Measurements from ENCODE around the gene MRGPRD.
A peak's percentile ranks its signal among the peaks of the same experiment; 100 is the strongest.

MRGPRD gene, protein sequence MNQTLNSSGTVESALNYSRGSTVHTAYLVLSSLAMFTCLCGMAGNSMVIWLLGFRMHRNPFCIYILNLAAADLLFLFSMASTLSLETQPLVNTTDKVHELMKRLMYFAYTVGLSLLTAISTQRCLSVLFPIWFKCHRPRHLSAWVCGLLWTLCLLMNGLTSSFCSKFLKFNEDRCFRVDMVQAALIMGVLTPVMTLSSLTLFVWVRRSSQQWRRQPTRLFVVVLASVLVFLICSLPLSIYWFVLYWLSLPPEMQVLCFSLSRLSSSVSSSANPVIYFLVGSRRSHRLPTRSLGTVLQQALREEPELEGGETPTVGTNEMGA

GRCh38 chr11:68980776-68981065, at the start of gene MRGPRD:
Gene MRGPRD (minus strand): TSS chr11:68980986. CDS start chr11:68980986, 0 bp downstream.
- no peak for DNase-seq

- no peak for DNase-seq
These were observed 49.5 kb upstream of the MRGPRD start for GRCh38 chr11:69030301-69030700.

DNA sequence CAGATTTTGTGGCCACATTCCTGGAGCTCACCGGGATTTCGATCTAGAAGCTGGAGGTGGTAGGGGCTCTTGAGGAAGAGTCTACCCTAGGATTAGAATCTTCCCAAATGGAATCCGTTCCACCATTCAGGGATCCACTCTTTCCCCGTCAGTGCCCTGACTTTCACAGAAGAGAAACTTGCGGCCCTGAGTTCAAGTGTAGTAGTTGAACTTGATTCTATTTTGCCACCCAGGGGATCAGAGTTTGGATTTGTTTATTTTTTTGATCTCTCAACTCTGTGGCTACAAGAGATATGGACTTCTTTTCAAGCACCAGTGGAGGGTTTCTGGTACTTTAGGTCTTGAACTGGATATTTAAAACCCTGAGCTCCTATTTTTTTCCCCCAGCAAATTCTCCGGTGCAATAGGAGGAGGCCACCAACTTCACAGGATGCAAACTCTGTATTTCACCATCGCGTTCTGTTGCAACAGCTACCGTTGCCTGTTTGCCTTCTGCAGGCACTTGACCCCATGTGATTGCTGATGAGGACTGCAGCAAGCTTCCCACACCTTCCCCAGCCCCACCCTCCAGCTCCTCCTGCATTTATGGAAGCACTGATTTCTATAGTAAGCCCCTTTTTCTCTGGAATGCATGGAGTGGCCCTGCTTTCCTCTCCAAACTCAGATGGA, 47.1 kb upstream of the MRGPRD start:
- DNase-seq = no peak

- DNase-seq = no peak
These were observed 43.7 kb upstream of the MRGPRD start for GRCh38 chr11:69024509-69024908.

DNA sequence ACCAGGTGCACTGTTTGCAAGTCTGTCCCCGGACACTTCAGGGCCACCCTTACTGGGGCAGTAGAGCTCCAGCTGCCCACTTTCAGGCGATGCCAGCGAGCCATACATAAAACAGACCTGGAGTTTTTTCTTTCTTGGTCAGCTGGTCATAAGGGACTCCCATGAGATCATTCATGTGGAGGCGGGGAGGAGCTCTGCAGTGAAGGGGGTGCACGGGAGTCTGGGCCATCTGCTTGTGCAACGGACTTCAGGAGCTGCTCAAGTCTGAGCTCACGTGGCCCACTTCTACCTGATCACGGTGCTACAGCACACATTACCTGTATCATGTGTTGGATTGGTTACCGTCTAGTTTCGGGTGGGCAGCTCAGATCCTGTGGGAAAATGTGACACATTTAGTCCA, 41.5 kb upstream of the MRGPRD start:
- DNase-seq = no peak

DNA sequence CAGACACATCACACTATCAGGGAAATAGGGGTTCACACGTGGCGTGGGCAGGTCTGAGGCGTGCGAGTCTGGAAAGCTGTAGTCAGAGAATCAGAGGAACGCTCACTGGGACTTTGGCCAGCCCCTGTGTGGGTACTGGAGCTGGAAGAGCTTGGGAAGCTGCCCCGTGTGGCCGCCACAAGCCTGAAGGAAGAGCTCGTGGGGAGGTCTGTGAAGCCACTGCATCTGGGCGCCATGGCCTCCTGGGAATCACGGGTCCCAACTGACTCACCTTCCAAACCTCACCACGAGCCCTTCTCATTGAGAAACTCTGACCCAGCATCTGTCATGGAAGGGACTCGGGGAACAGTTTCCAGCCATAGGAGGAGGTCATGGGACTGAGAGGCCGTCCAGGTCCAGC, 38.1 kb upstream of the MRGPRD start:
- no peak for DNase-seq

- DNase-seq = no peak
These were observed 37.2 kb upstream of the MRGPRD start for GRCh38 chr11:69017951-69018350.

DNA sequence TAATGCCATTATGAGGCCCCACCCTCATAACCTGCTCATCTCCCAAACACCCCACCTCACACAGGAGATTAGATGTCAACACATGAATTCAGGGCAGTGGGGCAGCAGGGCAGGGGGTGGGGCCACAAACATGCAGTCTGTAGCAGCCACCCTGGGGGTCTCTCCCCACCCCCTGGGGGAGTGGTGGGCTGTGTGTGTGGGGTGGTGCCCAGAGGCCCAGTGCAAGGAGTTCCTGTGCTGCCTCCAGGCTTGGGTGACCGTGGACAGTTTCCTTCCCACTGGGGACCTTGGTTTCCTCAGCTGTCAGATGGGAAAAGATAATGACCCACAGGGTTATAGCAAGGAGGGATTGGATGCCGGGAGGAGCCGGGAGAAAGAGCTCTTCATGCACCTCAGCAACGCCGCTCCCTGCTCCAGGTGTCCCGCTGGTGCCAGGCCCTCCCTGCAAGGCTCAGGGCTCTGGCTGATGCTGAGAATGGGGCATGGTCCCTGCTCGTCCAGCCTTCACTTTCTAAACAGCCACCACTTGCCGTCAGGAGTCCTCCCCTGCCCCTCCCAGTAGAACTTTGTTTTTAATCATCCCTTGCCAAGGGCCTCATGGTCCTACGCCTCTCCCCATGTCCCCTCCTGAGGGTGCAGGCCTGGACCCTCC, 34.2 kb upstream of the MRGPRD start:
- no peak for DNase-seq

DNA sequence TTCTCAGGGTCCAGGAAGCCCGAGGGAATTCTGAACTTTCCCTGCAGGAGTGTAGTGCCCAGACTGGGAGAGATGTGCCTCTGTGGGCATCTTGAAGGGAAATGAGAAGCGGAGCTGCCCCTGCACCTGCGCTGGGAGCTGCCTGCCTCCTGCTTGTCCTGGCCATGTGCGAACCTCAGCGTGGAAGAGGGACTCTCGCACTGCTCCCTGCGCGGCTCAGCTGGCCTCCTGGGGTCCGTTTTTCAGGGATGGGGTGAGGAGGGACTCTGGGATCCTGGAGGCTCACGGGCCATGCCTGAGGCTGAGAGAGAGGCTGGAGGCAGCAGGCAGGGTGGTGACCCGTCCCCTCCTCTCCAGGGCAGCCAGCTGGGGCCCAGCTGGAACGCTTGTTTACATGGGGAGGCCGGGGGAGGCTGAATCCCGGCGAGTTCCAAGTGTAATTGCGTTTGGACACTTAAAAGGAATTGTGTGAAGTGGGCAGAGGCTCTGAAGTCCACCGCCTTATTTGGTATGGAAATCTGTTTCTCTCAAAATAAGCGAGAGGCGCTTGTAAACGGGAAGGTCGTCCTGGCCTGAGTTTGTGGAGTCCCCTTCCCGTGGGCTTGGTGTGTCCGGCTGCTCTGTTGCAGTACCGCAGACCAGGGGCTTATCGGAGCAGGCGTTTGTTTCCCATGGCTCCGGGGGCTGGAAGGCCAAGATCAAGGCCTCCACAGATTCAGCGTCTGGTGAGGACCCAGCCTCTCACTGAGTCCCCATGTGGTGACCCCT, 33.5 kb upstream of the MRGPRD start:
- DNase-seq = no peak

DNA sequence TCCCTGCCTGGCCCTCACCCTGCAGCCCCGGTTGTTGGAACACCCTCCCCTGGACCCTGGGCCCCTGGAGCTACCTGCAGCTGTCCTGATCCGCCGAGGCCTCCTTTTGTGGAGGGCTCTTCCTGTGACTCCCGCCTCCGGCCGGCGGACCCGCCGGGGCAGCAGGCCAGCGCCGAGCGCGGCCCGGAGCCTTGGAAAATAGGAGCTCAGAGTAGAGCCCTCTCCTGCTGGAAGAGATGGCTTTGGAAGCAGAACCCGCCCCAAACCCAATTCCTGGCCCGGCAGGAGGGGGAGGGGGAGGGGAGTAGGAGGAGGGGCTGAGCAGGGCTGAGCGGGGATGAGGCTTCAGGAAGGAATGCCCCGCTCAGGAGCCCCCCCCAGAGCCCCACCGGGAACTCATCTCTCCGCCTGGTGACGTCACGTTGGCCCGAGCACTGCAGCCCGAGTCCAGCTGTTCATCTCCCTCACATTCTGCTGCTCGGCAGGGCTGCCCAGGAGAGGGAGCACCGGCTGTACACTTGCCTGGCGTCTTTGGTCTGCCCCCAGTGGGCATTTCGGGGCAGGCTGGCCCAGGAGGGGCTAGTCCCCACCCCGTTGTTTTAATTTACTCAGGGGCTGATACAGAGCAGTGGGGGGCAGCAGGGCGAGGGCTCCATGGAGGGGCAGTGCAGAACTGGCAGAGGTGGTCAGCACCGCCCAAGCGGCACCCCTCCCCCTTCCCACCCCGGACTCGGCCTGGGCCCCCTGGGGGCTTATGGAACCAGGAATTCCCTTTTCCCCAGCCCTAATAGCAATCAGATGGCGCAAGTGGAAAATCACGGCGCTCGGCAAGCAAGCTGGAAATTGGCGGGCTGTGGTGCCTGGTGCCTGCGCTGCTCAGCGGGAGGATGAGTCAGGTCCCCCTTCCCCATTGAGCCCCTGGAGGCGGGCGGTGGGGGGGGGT, 32.5 kb upstream of the MRGPRD start, which contains the start of gene MRGPRF:
Gene MRGPRF (minus strand): TSS at position 238 of the 943 bp plus-strand sequence. CDS start 3,345 bp downstream, outside the sequence.
- no peak for DNase-seq

GRCh38 chr11:69012092-69013008, 31.6 kb upstream of the MRGPRD start:
- DNase-seq = no peak

- no peak for DNase-seq
These were observed 30.9 kb upstream of the MRGPRD start for GRCh38 chr11:69011624-69012091.

DNA sequence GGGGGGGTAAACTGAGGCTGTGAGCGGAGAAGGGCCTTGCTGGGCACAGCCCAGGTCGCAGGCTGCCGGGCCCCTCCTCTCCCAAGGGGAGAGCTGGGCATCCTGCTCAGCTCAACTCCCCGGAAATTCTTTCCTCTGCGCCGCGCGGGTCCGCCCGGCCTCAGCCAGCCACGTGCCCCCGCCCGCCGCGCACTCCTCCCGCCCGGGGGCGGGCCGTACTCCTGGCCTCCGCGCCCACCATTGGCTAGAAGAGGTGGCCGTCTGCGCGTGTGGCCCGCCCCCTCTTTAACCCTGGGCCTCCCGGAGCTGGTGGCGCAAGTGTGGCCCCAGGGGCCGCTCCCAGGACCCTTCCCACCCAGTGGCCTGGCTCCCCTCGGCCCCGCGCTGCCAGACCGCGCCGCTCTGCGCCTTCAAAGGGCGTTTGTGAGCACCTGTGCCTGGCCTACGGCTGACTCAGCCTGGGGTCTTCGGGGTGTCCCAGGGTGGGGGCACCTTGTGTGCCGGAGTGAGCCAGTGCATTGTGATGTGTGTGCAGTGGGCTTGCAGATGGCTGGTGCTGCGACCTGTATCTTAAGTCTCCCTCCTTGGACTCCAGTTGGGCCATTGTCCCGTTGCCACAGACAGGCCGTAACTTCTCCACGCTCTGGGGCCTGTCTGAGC, 30.3 kb upstream of the MRGPRD start:
- DNase-seq = peak; percentile 15 to 37

DNA sequence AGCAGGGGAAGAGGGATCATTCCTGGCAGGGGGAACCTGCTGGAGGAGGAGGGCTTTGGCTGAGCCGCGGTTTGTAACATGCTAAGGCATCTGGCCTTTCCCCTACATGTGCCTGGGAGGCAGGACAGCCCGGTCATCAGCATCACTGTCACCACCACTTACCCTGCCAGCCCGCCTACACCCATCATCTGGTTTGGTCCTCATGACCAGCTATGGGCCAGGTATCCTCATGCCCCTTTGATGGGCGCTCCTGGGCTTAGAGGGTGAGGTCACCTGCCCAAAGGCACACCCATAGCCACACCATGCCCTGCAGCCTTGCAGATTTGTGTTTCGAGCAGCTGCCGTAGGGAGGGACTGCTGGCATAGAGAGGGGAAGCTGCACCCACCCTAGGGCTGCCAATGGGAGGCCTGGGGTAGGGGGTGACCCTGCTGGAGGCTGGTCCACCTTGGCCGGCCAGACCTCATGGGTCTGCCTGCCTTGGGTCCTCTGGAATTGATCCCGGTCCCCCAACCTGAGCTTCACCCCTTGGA, 29.6 kb upstream of the MRGPRD start:
- DNase-seq = no peak

DNA sequence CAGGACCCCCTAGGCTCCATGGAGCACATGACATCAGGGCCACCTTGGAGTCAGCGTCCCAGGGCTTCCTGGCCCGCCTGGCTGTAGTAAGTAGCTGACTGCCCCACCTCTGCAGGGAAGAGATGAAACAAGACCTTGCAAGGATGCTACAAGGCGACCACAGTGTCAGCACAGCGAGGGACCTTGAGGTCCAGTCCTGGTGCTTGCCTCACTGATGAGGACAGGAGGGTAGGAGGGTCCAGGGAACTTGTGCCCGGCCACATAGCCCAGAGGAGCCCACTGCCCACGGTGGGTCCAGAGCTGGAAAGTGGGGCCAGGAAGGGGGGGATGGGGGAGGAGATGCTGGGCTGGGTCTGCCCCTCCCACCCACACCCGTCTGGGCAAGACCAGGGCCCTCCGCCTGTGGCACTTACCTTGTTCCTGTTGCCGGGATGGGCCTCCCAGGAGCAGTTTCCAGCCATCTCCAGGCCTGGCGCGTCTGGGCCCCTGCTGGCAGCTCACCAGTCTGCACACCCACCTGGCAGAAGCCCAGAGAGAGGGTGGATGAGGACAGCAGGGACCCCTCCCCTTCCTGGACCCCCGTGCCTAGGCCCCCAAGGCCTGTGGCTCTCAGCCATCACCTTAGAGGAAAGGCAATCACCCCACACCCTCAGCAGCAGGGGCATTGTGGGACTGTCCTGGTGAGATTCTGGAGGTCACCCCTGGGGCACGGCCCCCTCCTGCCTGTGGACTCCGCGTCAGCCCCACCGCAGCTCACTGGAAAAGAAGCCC, 28.8 kb upstream of the MRGPRD start:
- no peak for DNase-seq

DNA sequence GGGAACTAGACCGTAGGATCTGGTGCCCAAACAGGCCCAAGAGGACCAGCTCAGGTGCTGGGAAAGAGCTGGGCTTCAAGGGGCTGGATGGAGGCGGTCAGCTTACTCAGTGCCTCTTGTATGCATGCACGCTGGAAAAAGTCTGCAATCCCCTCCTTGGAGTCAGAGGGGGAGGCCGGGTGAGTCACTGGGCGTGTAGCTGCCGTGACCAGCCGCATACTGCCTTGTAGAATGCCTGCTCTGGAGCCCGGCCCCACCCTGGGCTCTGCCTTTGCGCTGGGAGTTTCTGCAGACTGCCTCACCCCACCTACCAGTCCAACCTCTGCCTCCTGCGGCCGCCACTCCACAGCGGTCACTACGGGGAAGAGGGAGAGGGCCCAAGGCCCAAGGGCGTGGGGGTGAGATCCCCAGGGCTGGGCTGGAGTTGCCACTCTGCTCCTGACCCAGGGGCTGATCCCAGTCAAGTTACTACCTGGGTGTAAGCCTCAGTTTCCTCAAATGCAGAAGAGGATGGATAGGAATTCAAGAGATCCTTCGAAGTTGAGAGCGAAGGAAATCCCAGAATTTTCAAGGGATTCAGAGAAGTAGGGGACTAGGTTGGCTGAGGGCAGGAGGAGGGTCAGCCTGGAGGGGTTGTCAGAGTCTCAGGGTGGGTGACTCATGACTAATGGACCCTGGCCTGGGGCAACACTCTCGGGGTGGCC, 28.1 kb upstream of the MRGPRD start:
- no peak for DNase-seq

GRCh38 chr11:69007975-69008381, 27.2 kb upstream of the MRGPRD start:
- no peak for DNase-seq

GRCh38 chr11:69006816-69007215, 26.0 kb upstream of the MRGPRD start:
- no peak for DNase-seq

Measured in stimulated activated CD4-positive, alpha-beta T cell treated with anti-CD3 and anti-CD28 coated beads, Interleukin-2, amount 100 ng/mL, for 48 hours (primary cell).